Esophagus squamous epithelium (tissue), 4 donors: ENCODE results near the gene ACR.

Experiments
- CTCF ChIP-seq, 6 experiments: fragments of 450-650 bp in 4 of 6; fragments of 200-600 bp in 2 of 6; sonication (generic) in 2 of 6; IDR thresholded peaks; one replicate each; pipeline ENCODE4 v1.5.1; 2016 to 2019; ENCODE audit warnings: antibody characterized with exemption in 6 of 6, mild to moderate bottlenecking in 4 of 6, moderate library complexity in 4 of 6
- POLR2A ChIP-seq, 4 donors: fragments of 450-650 bp; IDR thresholded peaks; one replicate each; pipeline ENCODE4 v1.6.1; 2017; ENCODE audit warnings: antibody characterized with exemption in 4 of 4, mild to moderate bottlenecking in 4 of 4, moderate library complexity in 3 of 4

DNA sequence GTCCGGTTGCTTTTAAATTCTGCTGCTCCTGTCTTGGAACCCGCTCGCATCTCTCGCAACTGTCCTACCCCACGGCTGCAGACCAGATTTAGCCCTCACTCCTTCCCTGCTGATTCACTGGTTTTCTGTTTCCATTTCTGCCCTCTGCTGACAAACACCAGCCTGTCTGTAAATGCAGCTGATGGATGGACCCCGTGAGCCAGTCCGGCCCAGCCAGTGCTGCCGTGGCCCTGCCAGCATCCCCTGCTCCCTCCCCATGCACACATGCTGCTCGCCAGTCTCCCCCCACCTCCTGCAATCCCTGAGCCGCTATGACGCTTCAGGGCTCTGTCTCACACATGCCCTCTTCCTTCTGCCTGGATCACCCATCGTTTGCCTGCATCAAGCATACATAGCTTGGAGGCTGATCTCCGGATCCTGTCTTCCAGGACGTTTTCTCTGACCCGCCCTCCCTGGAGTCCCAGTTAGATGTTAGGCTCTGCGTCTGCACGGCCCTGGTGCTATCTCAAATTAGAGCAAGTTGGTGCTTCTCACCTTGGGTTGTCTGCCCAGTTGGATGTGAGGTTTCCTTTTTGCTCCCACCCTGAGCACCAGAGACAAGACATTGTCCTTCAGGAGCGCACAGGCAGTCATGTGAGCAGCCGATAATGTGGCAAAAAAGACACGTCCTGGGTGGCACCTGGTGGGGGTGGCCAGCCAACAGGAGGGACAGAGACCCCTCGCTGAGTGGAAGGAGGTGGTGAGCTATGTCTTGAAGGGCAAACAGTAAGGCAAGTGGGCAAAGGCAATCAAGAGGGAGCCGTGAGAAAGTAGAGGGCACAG, 4.3 kb upstream of the ACR start:
- no peak for TF ChIP-seq CTCF (IDR thresholded peaks at IDR 0.05)
- no peak for TF ChIP-seq POLR2A (IDR thresholded peaks at IDR 0.05)
